ENCODE data around the gene SDCCAG8. TPM values are rescaled to one million over a fixed set of nuclear protein-coding genes. Genes with fewer than 3 reads are reported as not detected.

Gene SDCCAG8
- polyA plus RNA-seq, 1 donor = 20.2 TPM

DNA sequence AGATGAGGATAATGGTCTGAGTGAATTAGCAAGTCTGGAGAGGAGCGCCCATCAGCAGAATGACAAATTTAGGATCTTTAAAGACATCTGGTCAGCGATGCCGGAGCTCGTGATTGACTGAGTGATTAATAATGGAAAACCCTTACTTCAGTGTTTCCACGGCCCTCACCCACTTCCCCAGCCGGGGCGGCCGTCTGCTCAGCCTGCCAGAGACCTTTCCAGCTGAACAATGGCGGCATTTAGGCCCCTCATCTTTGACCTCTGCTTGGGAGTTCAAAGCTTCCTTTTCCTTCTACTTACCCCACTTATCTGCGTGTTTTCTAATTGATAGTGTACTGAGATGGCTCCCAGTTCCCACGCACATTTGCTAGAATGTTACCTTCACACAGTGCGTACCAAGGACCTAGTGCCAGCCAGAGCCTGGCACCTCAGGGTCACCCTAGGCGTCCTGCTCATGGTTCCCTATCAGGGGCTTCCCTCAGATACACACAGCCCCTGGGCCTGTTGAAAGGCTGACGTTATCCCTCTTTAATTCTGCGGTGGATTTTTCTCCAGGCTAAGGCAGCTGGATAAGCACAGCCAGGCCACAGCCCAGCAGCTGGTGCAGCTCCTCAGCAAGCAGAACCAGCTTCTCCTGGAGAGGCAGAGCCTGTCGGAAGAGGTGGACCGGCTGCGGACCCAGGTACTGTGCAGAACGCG lies 232.8 kb downstream of the SDCCAG8 start:
- DNase-seq = no peak

DNA sequence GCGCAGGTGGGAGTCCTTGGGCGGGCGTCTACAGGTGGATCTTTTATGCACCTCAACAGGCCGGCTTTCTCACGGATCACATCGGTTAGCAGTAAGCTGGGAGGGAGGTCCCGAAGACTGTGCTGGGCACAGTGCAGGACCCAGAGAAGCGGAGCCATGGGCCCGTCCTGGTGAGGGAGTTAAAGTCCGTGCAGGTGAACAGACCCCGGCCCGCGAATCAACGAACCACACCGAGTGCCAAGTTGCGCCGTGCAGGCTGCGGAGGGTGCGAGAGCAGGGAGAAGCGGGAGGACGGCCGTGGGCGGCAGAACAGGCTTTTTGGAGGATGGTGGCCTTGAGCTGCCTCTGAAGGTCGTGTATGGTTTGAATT lies 233.3 kb downstream of the SDCCAG8 start:
- DNase-seq = no peak

DNA sequence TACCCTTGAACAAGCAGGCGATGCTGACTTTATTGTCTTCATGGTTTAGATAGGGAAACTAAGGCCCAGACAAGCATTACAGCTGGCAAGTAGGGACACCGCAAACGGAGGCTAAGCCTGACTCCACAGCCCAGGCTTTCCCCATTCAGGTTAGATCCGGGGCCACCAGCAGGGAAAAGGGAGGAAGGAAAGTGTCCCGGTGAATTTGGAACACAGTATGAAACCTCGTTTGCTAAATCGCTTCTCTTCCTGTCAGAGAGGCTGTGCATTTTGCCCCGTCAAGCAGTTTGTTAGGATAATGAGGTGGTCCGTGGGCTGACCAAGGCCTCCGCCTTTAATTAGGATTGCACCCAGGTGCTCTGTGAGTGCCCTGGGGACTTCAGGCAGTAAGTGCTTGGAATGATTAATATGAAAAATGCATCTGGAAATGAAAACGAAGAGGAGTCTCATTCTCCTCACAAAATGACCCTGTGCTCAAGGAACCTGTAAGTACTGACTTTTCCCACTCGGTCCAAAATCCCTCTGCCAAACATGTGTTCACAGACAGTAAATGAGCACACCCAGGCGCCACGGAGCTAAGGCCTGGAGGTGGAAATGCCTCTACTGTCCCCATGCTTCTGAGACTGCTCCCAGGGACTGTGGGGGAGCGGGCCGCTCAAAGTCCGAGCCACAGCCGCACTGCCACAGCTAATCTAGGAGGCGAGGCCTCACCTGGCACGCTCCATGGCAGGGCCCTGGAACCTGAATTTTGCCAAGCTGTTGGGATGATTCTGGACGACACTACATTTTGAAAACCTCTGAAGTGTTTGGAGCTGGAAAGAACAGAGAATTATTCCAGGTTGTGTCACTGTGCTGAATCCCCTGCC lies 234.1 kb downstream of the SDCCAG8 start:
- DNase-seq = no peak

DNA sequence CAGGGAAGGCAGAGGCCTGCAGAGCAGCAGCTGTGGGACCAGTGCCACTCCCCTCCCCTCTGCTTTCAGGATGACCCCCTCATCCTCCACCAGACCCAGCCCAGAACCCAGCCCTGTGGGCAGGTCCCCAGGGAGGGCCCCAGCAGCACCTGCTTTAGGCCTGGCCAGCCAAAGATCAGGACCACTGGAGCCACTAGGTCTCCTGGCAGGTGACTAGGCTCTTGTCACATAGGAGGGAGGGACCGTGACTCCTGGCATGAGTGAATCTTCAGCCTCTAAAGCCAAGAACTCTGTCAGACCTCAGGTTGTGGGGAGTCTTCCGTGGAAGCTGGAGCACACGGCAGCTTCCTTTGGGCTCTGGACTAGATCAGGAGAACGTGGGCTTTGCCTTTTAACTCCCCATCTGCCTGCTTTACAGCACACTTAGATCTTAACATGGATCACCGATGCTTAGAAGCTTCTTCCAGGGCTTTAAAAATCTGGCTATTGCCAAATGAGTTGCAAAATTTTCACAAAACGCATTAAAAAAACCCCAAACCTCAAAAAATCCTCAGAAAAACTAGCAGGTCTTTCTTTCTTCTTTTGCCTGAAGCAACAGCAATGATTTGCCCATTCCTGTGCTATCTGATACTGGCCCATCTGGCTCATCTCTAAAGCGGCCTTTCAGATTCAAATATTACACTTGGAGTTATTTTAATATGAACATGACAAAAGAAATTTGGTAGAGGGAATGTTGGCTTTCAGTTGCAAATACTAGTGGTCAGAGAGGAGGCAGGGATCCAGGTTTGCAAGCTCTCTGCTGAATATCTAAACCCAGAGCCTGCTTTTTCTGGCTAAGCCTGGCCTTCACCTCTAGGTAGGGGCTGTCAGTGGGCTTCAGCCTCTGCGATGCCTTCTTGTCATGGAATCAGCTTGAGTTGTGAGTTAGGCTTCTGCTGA lies 235.2 kb downstream of the SDCCAG8 start:
- DNase-seq = no peak

GRCh38 chr1:243493156-243494129 lies 237.6 kb downstream of the SDCCAG8 start:
- no peak for DNase-seq

- DNase-seq = no peak
Measured at GRCh38 chr1:243494741-243495431, 239.0 kb downstream of the SDCCAG8 start.

DNA sequence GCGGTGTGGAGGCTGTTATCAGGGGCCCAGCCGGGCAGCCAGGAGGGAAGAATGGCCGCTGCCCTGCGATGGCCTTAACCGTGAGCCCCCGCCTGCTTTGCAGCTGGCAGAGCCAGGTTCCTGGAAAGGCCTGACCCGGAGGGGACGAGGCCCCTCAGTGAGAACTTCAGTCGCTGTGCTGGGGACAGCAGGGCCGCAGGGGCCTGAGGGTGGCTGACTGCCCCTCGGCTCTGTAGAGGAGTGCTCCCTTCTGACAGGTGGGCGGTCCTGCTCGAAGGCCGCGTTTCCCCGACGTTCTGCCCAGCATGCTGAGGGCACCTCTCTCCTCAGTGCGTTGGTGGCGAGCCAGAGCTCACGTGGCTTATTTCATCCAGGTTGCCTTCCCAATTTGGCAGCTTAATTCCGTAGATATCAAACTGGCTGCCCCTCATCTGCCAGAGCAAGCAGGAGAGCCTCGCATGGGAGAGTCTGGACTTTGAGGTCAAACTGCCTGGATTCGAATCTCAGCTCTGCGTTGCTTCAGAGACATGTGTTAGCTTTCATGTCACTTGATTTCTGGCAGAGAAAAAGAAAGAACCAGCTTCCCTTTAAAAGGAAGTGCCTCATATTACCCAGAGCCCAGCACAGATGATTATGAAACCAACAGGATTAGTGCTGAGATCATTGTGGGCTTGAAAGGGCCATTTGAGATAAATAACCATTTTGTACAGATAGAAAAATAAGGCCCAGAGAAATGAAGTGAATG lies 239.8 kb downstream of the SDCCAG8 start:
- DNase-seq = no peak

GRCh38 chr1:243496187-243496646 lies 240.4 kb downstream of the SDCCAG8 start:
- no peak for DNase-seq

GRCh38 chr1:243496806-243497205 lies 241.0 kb downstream of the SDCCAG8 start:
- no peak for DNase-seq

DNA sequence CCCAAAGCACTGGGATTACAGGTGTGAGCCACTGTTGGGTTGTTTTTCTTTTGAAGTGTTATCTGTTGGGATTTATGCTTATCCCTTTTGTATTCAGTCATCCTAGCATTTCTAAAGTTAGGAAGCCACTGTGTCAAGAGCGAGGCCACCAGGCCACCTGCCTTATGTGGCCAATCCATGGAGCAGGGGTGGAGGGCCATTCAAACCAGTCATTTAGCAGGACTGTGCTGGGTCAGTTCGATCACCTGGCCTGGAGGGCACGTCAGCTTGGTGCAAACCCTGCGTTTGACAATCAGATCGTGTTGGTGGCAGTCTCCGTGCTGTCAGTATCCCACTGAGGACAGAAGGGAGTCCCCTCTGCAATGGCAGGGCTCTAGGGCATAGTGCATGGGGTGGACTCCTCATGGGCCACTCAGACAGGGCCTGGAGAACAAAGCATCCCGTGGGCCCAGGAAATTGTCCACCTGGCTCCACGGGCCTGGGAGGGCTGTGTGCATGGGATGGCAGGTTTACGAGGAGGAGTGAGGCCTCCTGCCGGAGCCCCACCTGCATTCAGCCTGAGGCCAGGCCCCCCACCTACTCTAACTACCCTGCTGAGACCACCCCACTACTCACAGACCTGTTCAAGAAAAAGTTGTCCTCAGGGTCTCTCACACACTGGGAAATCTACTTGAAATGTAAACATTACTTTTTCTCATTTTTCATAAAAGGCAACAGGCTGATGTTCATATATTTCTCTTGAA lies 242.3 kb downstream of the SDCCAG8 start:
- no peak for DNase-seq

GRCh38 chr1:243499248-243499647 lies 243.4 kb downstream of the SDCCAG8 start:
- no peak for DNase-seq

DNA sequence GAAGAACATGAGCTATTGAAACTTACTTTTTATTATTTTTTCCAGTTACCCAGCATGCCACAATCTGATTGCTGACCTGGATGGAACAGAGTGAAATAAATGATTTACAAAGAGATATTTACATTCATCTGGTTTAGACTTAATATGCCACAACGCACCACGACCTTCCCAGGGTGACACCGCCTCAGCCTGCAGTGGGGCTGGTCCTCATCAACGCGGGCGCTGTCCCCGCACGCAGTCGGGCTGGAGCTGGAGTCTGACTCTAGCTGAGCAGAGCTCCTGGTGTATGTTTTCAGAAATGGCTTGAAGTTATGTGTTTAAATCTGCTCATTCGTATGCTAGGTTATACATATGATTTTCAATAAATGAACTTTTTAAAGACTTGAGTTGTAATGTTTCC lies 243.9 kb downstream of the SDCCAG8 start:
- DNase-seq = no peak

- no peak for DNase-seq
Measured at GRCh38 chr1:243500512-243500911, 244.7 kb downstream of the SDCCAG8 start.

DNA sequence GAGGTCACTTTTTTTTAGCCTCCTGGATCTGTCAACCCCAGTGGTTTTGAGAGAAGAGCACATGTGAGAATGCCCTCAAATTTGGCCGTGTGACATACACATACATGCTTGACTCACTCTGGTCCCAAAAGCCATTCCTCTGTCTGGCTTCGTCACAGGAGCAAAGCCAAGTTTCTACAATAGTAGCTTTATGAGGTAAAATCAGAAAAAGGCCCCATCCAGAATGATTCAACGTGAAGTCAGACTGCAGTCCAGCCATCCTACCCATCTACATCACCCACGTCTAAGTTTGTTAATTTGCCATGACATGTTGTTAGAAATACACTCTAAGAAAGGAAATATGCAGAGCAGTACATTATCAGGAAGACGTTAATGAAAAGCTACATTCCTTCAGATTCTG lies 245.2 kb downstream of the SDCCAG8 start:
- DNase-seq = no peak

GRCh38 chr1:243503155-243503554 lies 247.3 kb downstream of the SDCCAG8 start:
- DNase-seq = no peak

GRCh38 chr1:243505986-243506689 lies 250.3 kb downstream of the SDCCAG8 start:
- DNase-seq = no peak

- DNase-seq = peak; percentile 11
Measured at GRCh38 chr1:243507001-243507671, 251.3 kb downstream of the SDCCAG8 start.

DNA sequence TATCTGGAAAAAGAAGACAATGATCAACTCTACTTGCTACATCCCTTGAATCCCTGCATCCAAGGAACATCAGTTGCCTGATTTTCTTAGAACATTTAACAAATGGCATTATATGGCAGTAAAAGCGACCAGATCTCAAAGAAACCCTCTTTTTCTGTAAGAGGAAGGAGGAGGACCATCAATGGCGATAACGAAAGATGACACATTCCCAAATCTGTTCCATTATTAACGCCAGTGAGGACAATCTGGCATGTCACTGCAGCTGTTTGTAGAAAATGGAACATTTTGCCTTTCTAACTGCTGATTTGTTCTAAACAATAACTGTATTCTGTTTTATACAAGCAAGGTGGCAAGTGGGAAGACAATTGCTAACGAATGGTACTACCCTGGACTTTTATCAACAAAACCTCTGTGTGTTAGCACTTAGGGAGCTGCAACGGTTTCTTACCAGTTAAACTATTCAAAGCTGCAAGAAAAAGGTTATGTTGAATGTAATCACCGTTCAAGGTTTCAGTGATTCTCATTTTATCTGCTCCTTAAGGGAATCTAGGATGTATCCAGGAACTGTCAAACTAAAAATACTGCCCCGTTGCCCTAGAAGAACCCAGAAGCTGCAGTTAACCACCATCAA lies 251.9 kb downstream of the SDCCAG8 start:
- no peak for DNase-seq

Data from hindlimb muscle (tissue), 1 donor.